Glomerular visceral epithelial cell (primary cell): ENCODE data around the gene CADM4.
"Not testable (repeated sequence)": the region's sequence is repeated elsewhere in the genome, so short reads cannot be mapped to it uniquely, and the experiment has no call there.

Source experiments
- DNase-seq: peaks from one replicate; pipeline ENCODE4 v3.0.0-alpha.2; 2016; ENCODE audit errors: extremely low spot score

The CADM4 gene

GRCh38 chr19:43607238-43608205 is 32.1 kb downstream of the CADM4 start:
- no peak for DNase-seq

- no peak for DNase-seq
Observed at GRCh38 chr19:43606569-43607229, 33.0 kb downstream of the CADM4 start.

DNA sequence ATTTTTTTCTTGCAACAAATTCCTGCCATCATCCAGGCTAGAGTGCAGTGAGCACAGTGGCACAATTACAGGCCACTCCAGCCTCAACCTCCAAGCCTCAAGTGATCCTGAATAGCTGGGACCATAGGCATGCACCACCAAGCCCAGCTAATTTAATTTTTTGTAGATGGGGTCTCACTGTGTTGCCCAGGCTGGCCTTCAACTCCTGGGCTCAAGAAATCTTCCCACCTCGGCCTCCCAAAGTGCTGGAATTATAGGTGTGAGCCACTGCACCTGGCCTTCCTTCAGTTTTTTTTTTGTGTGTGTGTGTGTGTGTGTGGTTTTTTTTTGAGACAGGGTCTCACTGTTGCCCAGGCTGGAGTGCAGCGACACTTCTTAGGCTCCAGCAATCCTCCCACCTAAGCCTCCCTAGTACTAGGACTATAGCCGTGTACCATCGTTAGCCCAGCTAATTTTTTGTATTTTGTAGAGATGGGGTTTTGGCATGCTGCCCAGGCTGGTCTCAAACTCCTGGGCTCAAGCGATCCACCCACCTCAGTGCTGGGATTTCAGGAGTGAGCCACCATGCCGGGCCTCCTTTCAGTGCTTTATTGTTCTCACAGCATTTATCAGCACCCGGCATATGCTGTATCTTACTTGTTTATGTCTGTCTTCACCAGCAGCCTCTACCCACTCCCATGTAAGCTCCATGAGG is 33.6 kb downstream of the CADM4 start:
- DNase-seq, result no peak

DNA sequence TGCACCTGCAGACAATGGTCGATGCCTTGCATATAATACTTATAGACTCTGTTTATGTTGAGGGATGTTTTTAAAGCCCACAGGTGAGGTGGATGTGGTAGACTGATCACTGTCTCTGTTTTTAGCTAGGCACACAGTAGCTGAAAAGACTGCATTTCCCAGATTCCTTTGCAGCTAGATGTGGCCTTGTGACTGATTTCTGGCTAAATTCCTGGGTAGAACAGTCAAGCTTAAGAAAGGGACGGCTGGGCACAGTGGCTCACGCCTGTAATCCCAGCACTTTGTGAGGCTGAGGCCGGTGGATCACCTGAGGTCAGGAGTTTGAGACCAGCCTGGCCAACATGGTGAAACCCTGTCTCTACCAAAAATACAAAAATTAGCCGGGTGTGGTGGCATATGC is 39.3 kb downstream of the CADM4 start:
- DNase-seq, result not testable (repeated sequence)

DNA sequence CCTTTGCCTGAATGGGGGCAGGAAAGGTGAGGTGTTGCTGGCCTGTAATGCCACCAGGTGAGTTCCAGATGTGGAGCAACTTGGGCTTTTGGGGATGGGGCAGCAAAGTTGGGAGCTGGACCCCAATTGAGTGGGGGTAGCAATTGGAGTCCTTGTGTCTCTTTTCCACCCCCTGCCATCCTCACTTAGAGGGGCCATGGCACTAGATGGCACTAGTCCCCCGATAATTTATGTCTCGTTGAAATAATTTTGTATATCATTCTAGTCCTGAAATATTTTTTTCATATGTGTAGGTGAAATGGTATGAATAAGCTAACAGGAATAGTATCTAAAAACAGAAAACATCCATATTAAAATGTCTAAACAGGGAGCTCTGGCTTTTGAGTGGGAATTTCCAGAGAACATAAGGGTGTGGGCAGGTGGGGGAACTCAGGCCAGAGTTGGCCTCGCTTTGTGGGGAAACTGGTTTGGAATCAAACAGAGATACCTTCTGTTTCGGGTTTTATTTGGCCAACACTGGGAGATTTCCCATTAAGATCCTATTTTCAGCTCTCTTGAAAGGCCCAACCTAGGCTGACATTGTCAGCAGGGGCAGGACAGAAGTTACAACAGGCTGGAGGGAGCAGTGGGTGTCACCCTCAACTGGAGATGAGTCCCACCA is 39.9 kb downstream of the CADM4 start:
- no peak for DNase-seq

GRCh38 chr19:43598445-43599240 is 41.0 kb downstream of the CADM4 start:
- no peak for DNase-seq

- no peak for DNase-seq
Observed at GRCh38 chr19:43597876-43598275, 41.8 kb downstream of the CADM4 start.

- DNase-seq, result peak; percentile 9
Observed at GRCh38 chr19:43596842-43597461, 42.7 kb downstream of the CADM4 start.

DNA sequence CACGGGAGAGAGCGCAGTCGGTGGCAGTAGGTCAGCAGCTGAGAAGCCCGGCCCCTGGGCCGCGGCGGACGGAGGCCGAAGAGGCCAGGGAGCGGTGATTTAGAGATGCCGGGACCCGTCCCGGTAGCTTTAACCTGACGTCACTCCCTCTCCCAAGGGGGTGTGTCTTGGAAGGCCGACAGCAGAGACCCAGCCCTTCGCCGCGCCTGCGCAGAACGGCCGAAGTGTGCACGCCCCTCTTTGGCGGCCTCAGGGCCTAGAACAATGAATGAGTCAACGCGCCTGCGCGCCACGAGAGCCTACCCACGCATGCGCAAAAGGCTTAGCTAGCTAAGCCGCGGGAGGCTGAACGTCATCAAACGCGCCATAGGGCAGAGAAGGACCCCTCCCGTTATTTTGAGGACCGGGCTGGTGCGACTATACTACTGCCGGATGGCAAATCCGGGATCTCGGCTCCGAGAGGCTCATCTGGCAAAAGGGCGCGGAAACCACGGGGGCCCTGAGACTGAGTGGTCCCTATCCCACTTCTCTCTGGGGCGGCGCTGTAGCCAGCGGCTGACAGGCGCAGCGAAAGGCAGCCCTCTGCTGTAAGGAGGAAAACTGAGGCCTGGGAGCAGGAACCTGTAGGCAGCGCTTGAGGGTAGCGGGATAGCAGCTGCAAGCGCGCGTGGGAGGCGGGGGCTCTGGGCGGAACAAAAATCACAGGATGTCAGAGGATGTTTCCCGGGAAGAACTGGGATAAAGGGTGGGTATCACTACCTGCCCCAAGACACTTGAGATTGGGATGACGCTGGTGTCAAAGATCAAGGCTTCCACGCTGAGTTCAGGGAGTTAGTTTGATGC is 43.4 kb downstream of the CADM4 start, which contains the start of the genes IRGQ and ZNF576:
TSS of gene IRGQ (minus strand) at position 136 of the 843 bp plus-strand sequence. CDS start 796 bp downstream, outside the sequence.
TSS of gene ZNF576 (plus strand) at position 597 of the 843 bp plus-strand sequence. CDS start 514 bp downstream, outside the sequence.
- peak; percentile 100 for DNase-seq

- no peak for DNase-seq
Observed at GRCh38 chr19:43595605-43595998, 44.0 kb downstream of the CADM4 start.

DNA sequence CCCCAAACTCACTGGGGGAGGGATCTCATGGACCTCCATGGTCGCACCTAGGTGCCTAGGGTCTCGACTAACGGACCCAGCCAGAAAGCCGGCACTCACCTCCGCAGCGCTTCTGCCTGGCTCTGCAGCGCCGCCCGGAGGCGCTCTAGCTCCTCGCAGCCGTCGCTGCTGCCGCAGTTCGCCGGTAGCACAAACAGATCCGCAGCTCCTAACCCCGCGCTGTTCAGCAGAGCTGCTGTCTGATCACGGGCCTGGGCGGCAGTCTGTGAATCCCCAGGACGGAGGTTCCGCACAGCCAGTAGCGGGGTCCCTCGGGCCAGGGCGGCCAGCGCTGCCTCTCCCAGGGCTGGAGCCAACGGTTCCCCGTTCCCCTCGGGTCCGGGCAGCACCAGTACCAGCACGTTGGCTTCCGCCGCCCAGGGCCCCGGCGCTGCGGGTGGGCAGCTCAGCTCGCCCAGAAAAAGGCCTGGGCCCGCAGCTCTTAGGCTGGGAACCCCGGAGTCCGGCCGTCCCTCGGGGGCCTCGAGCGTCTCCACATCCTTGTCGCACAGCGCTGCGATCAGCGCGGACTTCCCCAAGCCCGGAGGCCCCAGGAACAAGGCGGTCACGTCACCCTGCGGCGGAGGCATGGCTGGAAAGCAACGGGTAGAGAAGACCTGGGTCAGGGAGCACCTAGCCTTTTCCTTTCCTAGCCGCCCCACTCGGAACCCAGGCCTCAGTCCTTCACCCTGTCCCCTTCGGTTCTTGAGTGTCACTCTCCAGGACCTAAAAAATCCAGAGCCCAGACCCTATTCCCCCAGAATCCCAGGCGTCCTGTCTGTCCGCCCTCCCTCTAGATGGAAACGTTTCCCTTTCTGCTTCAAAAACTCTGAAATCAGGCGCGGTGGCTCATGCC is 44.7 kb downstream of the CADM4 start:
- peak; percentile 77 for DNase-seq

- no peak for DNase-seq
Observed at GRCh38 chr19:43594081-43594697, 45.5 kb downstream of the CADM4 start.

DNA sequence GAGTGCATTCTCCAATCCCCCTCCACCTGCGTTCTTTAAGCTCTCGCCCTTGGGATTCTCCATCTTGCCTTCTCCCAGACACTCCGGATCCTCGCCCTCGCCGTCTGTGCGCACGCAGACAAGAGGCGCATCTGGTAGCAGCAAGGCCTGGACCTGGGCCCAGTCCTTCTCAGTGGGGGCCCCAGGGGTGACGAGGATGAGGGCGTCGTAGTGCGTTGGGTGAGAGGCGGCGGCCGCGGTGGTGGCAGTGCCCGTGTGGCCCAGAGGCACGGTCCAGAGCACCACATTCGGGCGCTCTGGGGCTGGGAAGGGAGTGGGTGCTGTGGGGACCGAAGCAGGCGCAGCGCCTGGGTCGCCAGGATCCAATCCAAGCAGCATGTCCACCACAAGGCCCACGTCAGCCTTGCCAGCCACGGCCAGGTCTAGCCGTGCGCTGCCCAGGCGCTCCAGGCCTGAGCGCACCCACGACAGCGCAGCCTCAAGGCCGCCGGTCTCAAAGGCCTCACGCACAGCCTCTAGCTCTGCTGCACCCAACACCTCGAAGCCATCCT is 46.8 kb downstream of the CADM4 start:
- no peak for DNase-seq

GRCh38 chr19:43591904-43592772 is 47.5 kb downstream of the CADM4 start:
- DNase-seq, result no peak

GRCh38 chr19:43589678-43590077 is 50.0 kb downstream of the CADM4 start:
- no peak for DNase-seq

DNA sequence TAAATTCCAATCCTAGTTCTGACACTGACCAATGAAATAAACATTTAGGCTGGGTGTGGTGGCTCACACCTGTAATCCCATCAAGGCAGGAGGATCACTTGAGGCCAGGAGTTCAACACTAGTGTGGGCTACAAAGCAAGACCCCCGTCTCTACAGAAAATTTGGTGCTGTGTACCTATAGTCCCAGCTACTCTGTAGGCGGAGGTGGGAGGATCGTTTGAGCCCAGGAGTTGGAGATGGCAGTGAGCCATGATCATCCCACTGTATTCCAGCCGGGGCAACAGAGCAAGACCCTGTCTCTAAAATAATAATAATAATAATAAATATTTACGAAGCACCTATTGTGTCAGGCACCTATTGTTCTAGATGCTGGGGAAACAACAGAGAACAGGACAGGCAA is 50.4 kb downstream of the CADM4 start:
- no peak for DNase-seq

GRCh38 chr19:43587029-43587428 is 52.6 kb downstream of the CADM4 start:
- DNase-seq, result not testable (repeated sequence)
